ENCODE data around the gene C2CD4C. TPM values are rescaled to one million over a fixed set of nuclear protein-coding genes. Genes with fewer than 3 reads are reported as not detected.
"Not testable (repeated sequence)": the region's sequence is repeated elsewhere in the genome, so short reads cannot be mapped to it uniquely, and the experiment has no call there.

C2CD4C gene
- total and polyA plus RNA-seq, 4 donors: 0.88 to 1.1 TPM; not detected in 2

DNA sequence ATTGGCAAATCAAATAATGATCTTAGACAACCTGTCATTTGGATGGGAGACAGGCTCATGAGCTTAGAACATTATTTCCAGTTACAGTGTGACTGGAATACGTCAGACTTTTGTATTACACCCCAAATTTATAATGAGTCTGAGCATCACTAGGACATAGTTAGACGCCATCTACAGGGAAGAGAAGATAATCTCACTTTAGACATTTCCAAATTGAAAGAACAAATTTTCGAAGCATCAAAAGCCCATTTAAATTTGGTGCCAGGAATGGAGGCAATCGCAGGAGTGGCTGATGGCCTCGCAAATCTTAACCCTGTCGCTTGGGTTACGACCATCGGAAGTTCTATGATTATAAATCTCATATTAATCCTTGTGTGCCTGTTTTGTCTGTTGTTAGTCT lies 22.8 kb downstream of the C2CD4C start:
- H3K4me1 ChIP-seq (ENCODE audit: control insufficient read depth in 1 of 2, insufficient read depth in 2 of 2, low read length in 2 of 2); DNase-seq; H3K27ac ChIP-seq (ENCODE audit: low read depth in 1 of 2, low read length in 2 of 2); H3K27me3 ChIP-seq (ENCODE audit: control insufficient read depth in 1 of 2, insufficient read depth in 2 of 2, low read length in 1 of 2); ATAC-seq (ENCODE audit: low FRiP score); H3K9me3 ChIP-seq (ENCODE audit: control insufficient read depth, low read length); intact Hi-C loops (cut with DNase I); H3K4me3 ChIP-seq (ENCODE audit: low read length in 2 of 2); H3K36me3 ChIP-seq (ENCODE audit: control insufficient read depth in 1 of 2, insufficient read depth in 2 of 2, low read length in 1 of 2): not testable (repeated sequence)
- WGBS, 2 donors: 62 to 69% methylated on average over 8 of the region's 8 CpGs

GRCh38 chr19:384799-385169 lies 24.2 kb downstream of the C2CD4C start:
- no peak for ATAC-seq (ENCODE audit: low FRiP score)
- no peaks in the 10 kb centered on the region for H3K9me3 ChIP-seq (ENCODE audit: control insufficient read depth, low read length)
- no peaks in the 10 kb centered on the region for H3K36me3 ChIP-seq (ENCODE audit: control insufficient read depth in 1 of 2, insufficient read depth in 2 of 2, low read length in 1 of 2)
- no peaks in the 10 kb centered on the region for H3K27me3 ChIP-seq (ENCODE audit: control insufficient read depth in 1 of 2, insufficient read depth in 2 of 2, low read length in 1 of 2)
- H3K4me3 ChIP-seq (ENCODE audit: low read length in 2 of 2): no peak overlapping the region
- no peaks in the 10 kb centered on the region for H3K4me1 ChIP-seq (ENCODE audit: control insufficient read depth in 1 of 2, insufficient read depth in 2 of 2, low read length in 2 of 2)
- WGBS, 2 donors: 62 to 70% methylated on average over 9 of the region's 9 CpGs
- no peak overlapping the region for H3K27ac ChIP-seq (ENCODE audit: low read depth in 1 of 2, low read length in 2 of 2)
- intact Hi-C loops (cut with DNase I): no loop called here
- DNase-seq: no peak

DNA sequence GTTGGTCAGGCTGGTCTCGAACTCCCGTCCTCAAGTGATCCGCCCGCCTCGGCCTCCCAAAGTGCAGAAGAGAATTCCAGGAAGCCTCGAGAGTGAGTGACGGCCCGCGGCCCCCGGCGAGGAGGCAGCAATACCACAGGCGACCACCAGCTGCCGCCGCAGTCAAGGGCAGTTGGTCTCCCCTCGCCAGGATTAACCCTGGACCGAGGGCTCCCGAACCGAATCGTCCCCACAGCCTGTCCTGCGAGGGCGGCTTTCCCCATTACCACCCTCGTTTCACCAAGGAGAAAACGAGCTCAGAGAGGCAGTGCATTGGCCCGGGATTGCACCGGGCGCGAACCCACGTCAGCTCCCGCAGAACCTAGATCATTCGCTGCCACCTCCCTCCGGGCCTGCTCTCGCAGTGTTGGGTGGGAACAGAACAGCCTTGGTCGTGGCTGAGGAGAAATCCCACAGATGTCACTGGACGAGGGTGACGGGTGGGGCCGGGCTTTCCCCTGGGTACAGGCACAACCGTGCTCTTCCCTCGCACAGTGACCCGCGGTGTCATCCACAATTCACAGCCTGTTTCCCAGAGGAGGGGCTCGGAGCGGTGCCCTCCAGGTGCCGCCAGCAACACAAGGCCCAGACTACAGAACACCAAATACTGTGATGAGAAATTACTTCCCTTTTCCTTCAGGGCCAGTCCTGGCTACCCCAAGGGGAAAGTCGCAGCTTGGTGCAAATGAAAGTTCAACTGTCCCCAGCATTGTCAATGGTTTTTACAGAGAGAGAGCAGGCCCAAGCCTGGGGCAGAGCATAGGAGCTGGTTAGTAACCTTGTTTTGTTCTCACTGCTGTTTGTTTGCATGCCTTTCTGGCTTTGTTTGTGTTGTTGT lies 24.8 kb downstream of the C2CD4C start:
- H3K36me3 ChIP-seq (ENCODE audit: control insufficient read depth in 1 of 2, insufficient read depth in 2 of 2, low read length in 1 of 2): no peaks in the 10 kb centered on the region
- DNase-seq (peak in 1 of 2 donors; percentile 34), ATAC-seq (ENCODE audit: low FRiP score) (no peak)
- no peak overlapping the region for H3K4me3 ChIP-seq (ENCODE audit: low read length in 2 of 2)
- H3K27me3 ChIP-seq (ENCODE audit: control insufficient read depth in 1 of 2, insufficient read depth in 2 of 2, low read length in 1 of 2): no peaks in the 10 kb centered on the region
- WGBS, 2 donors: 23 to 25% methylated on average over 44 of the region's 44 CpGs
- no peaks in the 10 kb centered on the region for H3K4me1 ChIP-seq (ENCODE audit: control insufficient read depth in 1 of 2, insufficient read depth in 2 of 2, low read length in 2 of 2)
- no peak overlapping the region for H3K27ac ChIP-seq (ENCODE audit: low read depth in 1 of 2, low read length in 2 of 2)
- no peaks in the 10 kb centered on the region for H3K9me3 ChIP-seq (ENCODE audit: control insufficient read depth, low read length)
- intact Hi-C loops (cut with DNase I): no loop called here

GRCh38 chr19:383040-383439 lies 25.9 kb downstream of the C2CD4C start:
- Histone ChIP-seq H3K27ac (ENCODE audit: low read depth in 1 of 2, low read length in 2 of 2) (no peak overlapping the region), H3K4me1 (ENCODE audit: control insufficient read depth in 1 of 2, insufficient read depth in 2 of 2, low read length in 2 of 2) (no peaks in the 10 kb centered on the region), H3K36me3 (ENCODE audit: control insufficient read depth in 1 of 2, insufficient read depth in 2 of 2, low read length in 1 of 2) (no peaks in the 10 kb centered on the region), H3K9me3 (ENCODE audit: control insufficient read depth, low read length) (no peaks in the 10 kb centered on the region), H3K4me3 (ENCODE audit: low read length in 2 of 2) (no peak overlapping the region), H3K27me3 (ENCODE audit: control insufficient read depth in 1 of 2, insufficient read depth in 2 of 2, low read length in 1 of 2) (no peaks in the 10 kb centered on the region)
- intact Hi-C loops (cut with DNase I): no loop called here
- DNase-seq (peak in 1 of 2 donors; percentile 17), ATAC-seq (ENCODE audit: low FRiP score) (no peak)
- WGBS, 2 donors: 75 to 77% methylated on average over 19 of the region's 19 CpGs

- peak in 1 of 2 donors; percentile 5 for DNase-seq
- H3K9me3 ChIP-seq (ENCODE audit: control insufficient read depth, low read length); H3K27me3 ChIP-seq (ENCODE audit: control insufficient read depth in 1 of 2, insufficient read depth in 2 of 2, low read length in 1 of 2); ATAC-seq (ENCODE audit: low FRiP score); H3K27ac ChIP-seq (ENCODE audit: low read depth in 1 of 2, low read length in 2 of 2); H3K4me1 ChIP-seq (ENCODE audit: control insufficient read depth in 1 of 2, insufficient read depth in 2 of 2, low read length in 2 of 2); H3K4me3 ChIP-seq (ENCODE audit: low read length in 2 of 2); intact Hi-C loops (cut with DNase I); H3K36me3 ChIP-seq (ENCODE audit: control insufficient read depth in 1 of 2, insufficient read depth in 2 of 2, low read length in 1 of 2): not testable (repeated sequence)
- WGBS, 2 donors: 72% methylated on average over 7 to 8 of the region's 9 CpGs
These were observed 26.4 kb downstream of the C2CD4C start for GRCh38 chr19:382578-382977.

GRCh38 chr19:381901-382300 lies 27.0 kb downstream of the C2CD4C start:
- H3K4me3 ChIP-seq (ENCODE audit: low read length in 2 of 2); H3K36me3 ChIP-seq (ENCODE audit: control insufficient read depth in 1 of 2, insufficient read depth in 2 of 2, low read length in 1 of 2); H3K4me1 ChIP-seq (ENCODE audit: control insufficient read depth in 1 of 2, insufficient read depth in 2 of 2, low read length in 2 of 2); DNase-seq; H3K27me3 ChIP-seq (ENCODE audit: control insufficient read depth in 1 of 2, insufficient read depth in 2 of 2, low read length in 1 of 2); ATAC-seq (ENCODE audit: low FRiP score); H3K27ac ChIP-seq (ENCODE audit: low read depth in 1 of 2, low read length in 2 of 2); H3K9me3 ChIP-seq (ENCODE audit: control insufficient read depth, low read length); intact Hi-C loops (cut with DNase I): not testable (repeated sequence)
- WGBS, 2 donors: 61 to 67% methylated on average over 11 of the region's 11 CpGs

DNA sequence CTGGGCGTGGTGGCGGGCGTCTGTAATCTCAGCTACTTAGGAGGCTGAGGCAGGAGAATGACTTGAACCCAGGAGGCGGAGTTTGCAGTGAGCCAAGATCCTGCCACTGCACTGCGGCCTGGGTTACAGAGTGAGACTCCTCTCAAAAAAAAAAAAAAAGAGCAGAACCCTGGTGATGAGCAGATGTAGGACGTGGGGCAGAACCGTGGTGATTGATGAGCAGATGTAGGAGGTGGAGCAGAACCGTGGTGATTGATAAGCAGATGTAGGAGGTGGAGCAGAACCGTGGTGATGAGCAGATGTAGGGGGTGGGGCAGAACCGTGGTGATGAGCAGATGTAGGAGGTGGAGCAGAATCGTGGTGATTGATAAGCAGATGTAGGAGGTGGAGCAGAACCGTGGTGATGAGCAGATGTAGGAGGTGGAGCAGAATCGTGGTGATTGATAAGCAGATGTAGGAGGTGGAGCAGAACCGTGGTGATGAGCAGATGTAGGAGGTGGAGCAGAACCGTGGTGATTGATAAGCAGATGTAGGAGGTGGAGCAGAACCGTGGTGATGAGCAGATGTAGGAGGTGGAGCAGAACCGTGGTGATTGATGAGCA lies 28.2 kb downstream of the C2CD4C start:
- H3K4me3 ChIP-seq (ENCODE audit: low read length in 2 of 2); intact Hi-C loops (cut with DNase I); DNase-seq; H3K27ac ChIP-seq (ENCODE audit: low read depth in 1 of 2, low read length in 2 of 2); ATAC-seq (ENCODE audit: low FRiP score); H3K27me3 ChIP-seq (ENCODE audit: control insufficient read depth in 1 of 2, insufficient read depth in 2 of 2, low read length in 1 of 2); H3K4me1 ChIP-seq (ENCODE audit: control insufficient read depth in 1 of 2, insufficient read depth in 2 of 2, low read length in 2 of 2); H3K9me3 ChIP-seq (ENCODE audit: control insufficient read depth, low read length); H3K36me3 ChIP-seq (ENCODE audit: control insufficient read depth in 1 of 2, insufficient read depth in 2 of 2, low read length in 1 of 2): not testable (repeated sequence)
- 63 to 69% methylated on average over 13 to 15 of the region's 17 CpGs for whole genome bisulfite sequencing, 2 donors

DNA sequence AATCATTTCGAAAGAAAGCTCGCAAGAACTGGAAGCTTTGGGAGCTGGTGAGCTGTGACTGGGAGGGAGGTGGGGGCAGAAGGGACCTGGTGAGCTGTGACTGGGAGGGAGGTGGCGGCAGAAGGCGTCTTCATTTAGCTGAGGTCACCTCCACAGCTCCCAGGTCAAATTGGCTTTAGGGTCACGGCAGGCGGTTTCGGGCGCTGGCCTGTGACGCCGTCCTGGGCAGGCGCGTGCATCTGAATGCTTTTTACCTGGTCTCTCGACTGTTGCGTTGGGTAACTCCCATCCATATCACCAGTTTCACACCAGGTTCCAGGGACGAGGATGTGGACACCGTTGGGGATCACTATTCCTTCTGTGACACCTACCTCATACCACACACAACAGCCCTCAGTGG lies 29.2 kb downstream of the C2CD4C start:
- no peaks in the 10 kb centered on the region for H3K4me1 ChIP-seq (ENCODE audit: control insufficient read depth in 1 of 2, insufficient read depth in 2 of 2, low read length in 2 of 2)
- H3K9me3 ChIP-seq (ENCODE audit: control insufficient read depth, low read length): no peaks in the 10 kb centered on the region
- no peaks in the 10 kb centered on the region for H3K27me3 ChIP-seq (ENCODE audit: control insufficient read depth in 1 of 2, insufficient read depth in 2 of 2, low read length in 1 of 2)
- WGBS, 2 donors: 91% methylated on average over 16 of the region's 16 CpGs
- no peaks in the 10 kb centered on the region for H3K36me3 ChIP-seq (ENCODE audit: control insufficient read depth in 1 of 2, insufficient read depth in 2 of 2, low read length in 1 of 2)
- DNase-seq (peak in 1 of 2 donors; percentile 29), ATAC-seq (ENCODE audit: low FRiP score) (no peak)
- H3K27ac ChIP-seq (ENCODE audit: low read depth in 1 of 2, low read length in 2 of 2): no peak overlapping the region
- intact Hi-C loops (cut with DNase I): no loop called here
- H3K4me3 ChIP-seq (ENCODE audit: low read length in 2 of 2): no peak overlapping the region

DNA sequence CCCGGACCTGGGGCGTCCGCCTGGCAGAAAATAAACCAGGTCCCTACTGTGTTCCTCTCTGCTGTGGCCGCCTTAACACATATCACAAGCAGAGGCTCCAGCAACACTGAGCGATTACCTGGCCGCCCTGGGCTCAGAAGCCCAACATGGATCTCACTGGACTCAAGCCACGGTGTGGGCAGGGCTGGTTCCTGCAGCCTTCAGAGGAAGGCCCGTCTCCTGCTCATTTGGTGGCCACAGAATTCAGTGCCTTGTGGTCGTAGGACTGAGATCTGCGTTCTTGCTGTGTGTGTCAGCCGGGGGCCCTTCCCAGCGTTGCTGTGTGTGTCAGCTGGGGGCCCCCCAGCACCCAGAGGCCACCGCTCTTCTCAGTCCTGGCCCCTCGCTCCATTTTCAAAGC lies 30.2 kb downstream of the C2CD4C start:
- DNase-seq (peak in 1 of 2 donors; percentile 19), ATAC-seq (ENCODE audit: low FRiP score) (no peak)
- intact Hi-C loops (cut with DNase I): no loop called here
- H3K36me3 ChIP-seq (ENCODE audit: control insufficient read depth in 1 of 2, insufficient read depth in 2 of 2, low read length in 1 of 2): no peaks in the 10 kb centered on the region
- H3K27ac ChIP-seq (ENCODE audit: low read depth in 1 of 2, low read length in 2 of 2): no peak overlapping the region
- no peaks in the 10 kb centered on the region for H3K4me1 ChIP-seq (ENCODE audit: control insufficient read depth in 1 of 2, insufficient read depth in 2 of 2, low read length in 2 of 2)
- no peak overlapping the region for H3K4me3 ChIP-seq (ENCODE audit: low read length in 2 of 2)
- WGBS, 2 donors: 82 to 84% methylated on average over 14 of the region's 14 CpGs
- H3K9me3 ChIP-seq (ENCODE audit: control insufficient read depth, low read length): no peaks in the 10 kb centered on the region
- H3K27me3 ChIP-seq (ENCODE audit: control insufficient read depth in 1 of 2, insufficient read depth in 2 of 2, low read length in 1 of 2): no peaks in the 10 kb centered on the region
